PC-3 (cell line): ENCODE results near the gene UBQLN1. TPM values are rescaled to one million over a fixed set of nuclear protein-coding genes. Genes with fewer than 3 reads are reported as not detected.

ENCODE experiments used
- ATAC-seq: fragments of 200-7000 bp; cut with Tn5 transposase; 2 replicates; pipeline ENCODE4 v1.9.1; 2020; ENCODE audit warnings: mild to moderate bottlenecking, moderate library complexity
- BruUV-seq: library from RNA; stranded (reverse); fragments of 400-500 nt; replicated peaks from 2 replicates; lab custom pipeline; 2021; lab: Mats Ljungman, UMichigan
- CTCF ChIA-PET: fragments of 300-600 bp; sonication (Branson Sonifier 250); formaldehyde crosslinking; loops from one replicate; lab custom pipeline; 2022; ENCODE audit warnings: antibody characterized with exemption; lab: Charles Lee
- POLR2A ChIA-PET: fragments of 300-600 bp; sonication (Branson Sonifier 250); formaldehyde crosslinking; loops from one replicate; lab custom pipeline; 2022; ENCODE audit warnings: antibody characterized with exemption; ENCODE audit not compliant: unreplicated experiment; lab: Charles Lee
- DNase-seq: peaks from one replicate; pipeline ENCODE4 v3.0.0-alpha.2; 2015
- H2AFZ ChIP-seq: fragments of 300-600 bp; sonication (generic); 2 replicates; pipeline ENCODE4 v1.6.0; 2016; ENCODE audit warnings: antibody characterized with exemption, low read length
- H3F3A ChIP-seq: fragments of 300-600 bp; sonication (generic); one replicate; pipeline ENCODE4 v1.6.0; 2017; ENCODE audit warnings: antibody characterized with exemption, low read length, control low read depth, mild to moderate bottlenecking; ENCODE audit not compliant: unreplicated experiment
- H3K27ac ChIP-seq: fragments of 300-600 bp; sonication (generic); 2 replicates; pipeline ENCODE4 v1.5.1; 2016; ENCODE audit warnings: mild to moderate bottlenecking, low read length
- H3K27me3 ChIP-seq: fragments of 300-600 bp; sonication (generic); 2 replicates; pipeline ENCODE4 v1.6.1; 2016; ENCODE audit warnings: low read length, mixed read lengths
- H3K36me3 ChIP-seq: fragments of 300-600 bp; sonication (generic); 2 replicates; pipeline ENCODE4 v1.6.1; 2016; ENCODE audit warnings: low read depth, mixed run types, low read length, mixed read lengths
- H3K4me1 ChIP-seq: fragments of 300-600 bp; sonication (generic); 2 replicates; pipeline ENCODE4 v1.5.1; 2016; ENCODE audit warnings: low read length; ENCODE audit not compliant: insufficient read depth
- H3K4me2 ChIP-seq: fragments of 300-600 bp; sonication (generic); 2 replicates; pipeline ENCODE4 v1.6.0; 2016; ENCODE audit warnings: low read length
- H3K4me3 ChIP-seq: fragments of 300-600 bp; sonication (generic); 2 replicates; pipeline ENCODE4 v1.5.1; 2016; ENCODE audit warnings: mild to moderate bottlenecking, low read length, mixed read lengths
- H3K79me2 ChIP-seq: fragments of 300-600 bp; sonication (generic); 2 replicates; pipeline ENCODE4 v1.6.1; 2017; ENCODE audit warnings: low read length, mixed read lengths
- H3K9ac ChIP-seq: fragments of 300-600 bp; sonication (generic); 2 replicates; pipeline ENCODE4 v1.6.0; 2016; ENCODE audit warnings: mild to moderate bottlenecking, low read length
- H3K9me2 ChIP-seq: fragments of 300-600 bp; sonication (generic); replicated peaks from 2 replicates; pipeline ENCODE4 v1.6.1; 2016; ENCODE audit warnings: mixed run types, low read length, mixed read lengths
- H3K9me3 ChIP-seq: fragments of 300-600 bp; sonication (generic); 2 replicates; pipeline ENCODE4 v1.6.1; 2016; ENCODE audit warnings: low read length, mixed read lengths
- H4K20me1 ChIP-seq: fragments of 300-600 bp; sonication (generic); 2 replicates; pipeline ENCODE4 v1.6.1; 2016; ENCODE audit warnings: low read length, mixed read lengths
- CTCF ChIP-seq: fragments of 300-600 bp; sonication (generic); conservative IDR thresholded peaks from 2 replicates; pipeline ENCODE4 v1.5.1; 2017; ENCODE audit warnings: antibody characterized with exemption, low read depth, mild to moderate bottlenecking, low read length
- EZH2 ChIP-seq: fragments of 300-600 bp; sonication (generic); IDR thresholded peaks from one replicate; pipeline ENCODE4 v1.6.1; 2017; ENCODE audit warnings: antibody characterized with exemption, mild to moderate bottlenecking, low read length; ENCODE audit not compliant: unreplicated experiment
- EZH2phosphoT487 ChIP-seq: fragments of 300-600 bp; sonication (generic); IDR thresholded peaks from 2 replicates; pipeline ENCODE4 v1.6.1; 2018; ENCODE audit warnings: mild to moderate bottlenecking, antibody characterized with exemption, low read length, borderline replicate concordance
- intact Hi-C: fragments of 100-400 bp; cut with micrococcal nuclease; formaldehyde crosslinking; loops from 2 replicates; pipeline ENCODE4 v1.9.0; 2023
- total RNA-seq: library from RNA; depleted of rRNA; stranded (reverse); fragments of >200 nt; gene quantifications from 2 replicates; pipeline ENCODE4 v1.2.3, GENCODE V29; 2014

The UBQLN1 gene
- total RNA-seq, 1 experiment from 2014 or later, result 105 TPM

DNA sequence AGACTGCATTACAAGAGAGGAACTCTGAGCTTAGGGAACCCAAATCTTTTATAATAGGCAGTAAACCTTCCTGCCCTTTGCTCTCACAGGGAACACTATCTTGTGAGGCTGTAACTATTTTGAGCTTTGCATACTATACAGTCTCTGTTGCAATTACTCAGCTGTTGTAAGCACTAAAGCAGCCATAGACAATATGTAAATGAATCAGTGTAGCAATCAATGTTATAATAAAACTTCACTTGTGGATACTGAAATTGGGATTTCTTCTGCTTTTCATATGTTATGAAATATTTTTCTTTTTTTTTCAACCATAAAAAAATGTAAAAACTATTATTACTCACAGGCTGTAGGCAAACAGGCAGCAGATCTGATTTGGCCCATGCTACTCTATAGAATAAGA is 16.7 kb upstream of the UBQLN1 start:
- H3K4me3 ChIP-seq, result no peak overlapping the region
- BruUV-seq, result no TSS peak
- no peaks in the 10 kb centered on the region for H4K20me1 ChIP-seq
- ATAC-seq, result no peak
- H3K4me1 ChIP-seq, result no peaks in the 10 kb centered on the region
- intact Hi-C loops, result no loop called here
- ChIA-PET CTCF (no interaction called here), POLR2A (no interaction called here)
- no peak for TF ChIP-seq EZH2
- no peak for TF ChIP-seq CTCF
- TF ChIP-seq EZH2phosphoT487, result no peak
- H2AFZ ChIP-seq, result no peak overlapping the region
- no peaks in the 10 kb centered on the region for H3F3A ChIP-seq
- H3K9ac ChIP-seq, result no peak overlapping the region
- H3K36me3 ChIP-seq, result no peaks in the 10 kb centered on the region
- no peaks in the 10 kb centered on the region for H3K9me3 ChIP-seq
- no peaks in the 10 kb centered on the region for H3K79me2 ChIP-seq
- DNase-seq, result no peak
- no peaks in the 10 kb centered on the region for H3K27me3 ChIP-seq
- H3K4me2 ChIP-seq, result no peak overlapping the region
- H3K27ac ChIP-seq, result no peak overlapping the region
- H3K9me2 ChIP-seq, result no peaks in the 10 kb centered on the region

- ChIA-PET POLR2A (interaction anchor here (0.5 kb wide), 1 partner anchor 619 kb away, joined by 5 read pairs; no protein-coding TSS in a partner anchor), CTCF (no interaction called here)
- intact Hi-C loops, result no loop called here
- no peak overlapping the region for H3K4me3 ChIP-seq
- ATAC-seq (no peak), DNase-seq (no peak)
- H2AFZ ChIP-seq, result no peak overlapping the region
- H4K20me1 ChIP-seq, result no peaks in the 10 kb centered on the region
- H3F3A ChIP-seq, result no peaks in the 10 kb centered on the region
- H3K9me3 ChIP-seq, result no peaks in the 10 kb centered on the region
- H3K27me3 ChIP-seq, result no peaks in the 10 kb centered on the region
- H3K9me2 ChIP-seq, result no peaks in the 10 kb centered on the region
- H3K27ac ChIP-seq, result no peak overlapping the region
- no peaks in the 10 kb centered on the region for H3K36me3 ChIP-seq
- H3K4me1 ChIP-seq, result no peaks in the 10 kb centered on the region
- no TSS peak for BruUV-seq
- no peak overlapping the region for H3K9ac ChIP-seq
- TF ChIP-seq CTCF, result no peak
- TF ChIP-seq EZH2, result no peak
- TF ChIP-seq EZH2phosphoT487, result no peak
- no peaks in the 10 kb centered on the region for H3K79me2 ChIP-seq
- no peak overlapping the region for H3K4me2 ChIP-seq
Measured at GRCh38 chr9:83722726-83723495, 15.2 kb upstream of the UBQLN1 start.

GRCh38 chr9:83721509-83721908 is 13.8 kb upstream of the UBQLN1 start:
- Histone ChIP-seq H3K9ac (no peak overlapping the region), H3K27ac (no peak overlapping the region), H4K20me1 (no peaks in the 10 kb centered on the region), H2AFZ (no peak overlapping the region), H3K4me2 (no peak overlapping the region), H3K9me2 (no peaks in the 10 kb centered on the region), H3K4me1 (no peaks in the 10 kb centered on the region), H3F3A (no peaks in the 10 kb centered on the region), H3K4me3 (no peak overlapping the region), H3K27me3 (no peaks in the 10 kb centered on the region), H3K9me3 (no peaks in the 10 kb centered on the region), H3K79me2 (no peaks in the 10 kb centered on the region), H3K36me3 (no peaks in the 10 kb centered on the region)
- CTCF ChIA-PET, result no interaction called here
- POLR2A ChIA-PET, result no interaction called here
- no peak for TF ChIP-seq EZH2
- TF ChIP-seq EZH2phosphoT487, result no peak
- no peak for TF ChIP-seq CTCF
- no peak for DNase-seq
- BruUV-seq, result no TSS peak
- ATAC-seq, result no peak
- intact Hi-C loops, result no loop called here
